Measurements from ENCODE around the gene CLIC3. TPM values are rescaled to one million over a fixed set of nuclear protein-coding genes. Genes with fewer than 3 reads are reported as not detected.

Gene CLIC3
- total RNA-seq, 2 experiments from 2014 or later = not detected

GRCh38 chr9:137032858-137033257, 36.5 kb upstream of the CLIC3 start:
- no TSS peak for BruUV-seq (replicated peaks)
- DNase-seq (ENCODE audit: low spot score) = no peak
- intact Hi-C loops (cut with micrococcal nuclease; ENCODE audit: unreplicated experiment) = no loop called here
- Histone ChIP-seq H3K4me1 (ENCODE audit: insufficient read depth, low read length, poor library complexity, severe bottlenecking) (peaks cover 42% of the 10 kb centered on the region), H3K79me2 (ENCODE audit: insufficient read depth, low read depth, low read length) (no peaks in the 10 kb centered on the region), H4K20me1 (ENCODE audit: insufficient read depth, low read length) (no peaks in the 10 kb centered on the region), H3K36me3 (ENCODE audit: insufficient read depth, low read length) (no peaks in the 10 kb centered on the region), H3K9me3 (ENCODE audit: low read length) (no peaks in the 10 kb centered on the region), H3K4me3 (ENCODE audit: low read depth, low read length, poor library complexity, severe bottlenecking) (no peak overlapping the region), H3K9me2 (ENCODE audit: insufficient read depth, low read length) (no peaks in the 10 kb centered on the region), H3K27ac (ENCODE audit: low read depth, low read length, poor library complexity, severe bottlenecking) (no peak overlapping the region), H3K4me2 (ENCODE audit: low read length) (no peak overlapping the region), H2AFZ (ENCODE audit: low read length) (no peak overlapping the region)
- TF ChIP-seq CTCF (conservative IDR thresholded peaks at IDR 0.05; ENCODE audit: low read length) = no peak
- no peak for TF ChIP-seq EZH2phosphoT487 (IDR thresholded peaks at IDR 0.05; ENCODE audit: borderline replicate concordance, low read depth, low read length)
- ChIA-PET POLR2A (no interaction called here), CTCF (ENCODE audit: unreplicated experiment) (no interaction called here)

GRCh38 chr9:137031904-137032640, 35.7 kb upstream of the CLIC3 start, which contains the start of gene FUT7:
Gene FUT7, minus strand, starts transcription at chr9:137032088. Its CDS starts 97 bp downstream, at chr9:137031991.
- H3K27ac ChIP-seq (ENCODE audit: low read depth, low read length, poor library complexity, severe bottlenecking) = no peak within 1 kb of the TSS
- peak; percentile 51 for DNase-seq (ENCODE audit: low spot score)
- no peaks in the 10 kb centered on the region for H3K9me2 ChIP-seq (ENCODE audit: insufficient read depth, low read length)
- H3K9me3 ChIP-seq (ENCODE audit: low read length) = no peaks in the 10 kb centered on the region
- H3K4me2 ChIP-seq (ENCODE audit: low read length) = no peak within 1 kb of the TSS; the same call in 1 of the 2 replicates
- ChIA-PET CTCF (ENCODE audit: unreplicated experiment) (no interaction called here), POLR2A (interaction anchor here (0.5 kb wide), 1 partner anchor 92 kb away, joined by 3 read pairs; no protein-coding TSS in a partner anchor)
- no peak within 1 kb of the TSS for H2AFZ ChIP-seq (ENCODE audit: low read length)
- intact Hi-C loops (cut with micrococcal nuclease; ENCODE audit: unreplicated experiment) = no loop called here
- H3K4me3 ChIP-seq (ENCODE audit: low read depth, low read length, poor library complexity, severe bottlenecking) = no peak within 1 kb of the TSS
- H3K36me3 ChIP-seq (ENCODE audit: insufficient read depth, low read length) = no peaks in the 10 kb centered on the region
- H3K4me1 ChIP-seq (ENCODE audit: insufficient read depth, low read length, poor library complexity, severe bottlenecking) = peaks cover 42% of the 10 kb centered on the region
- H4K20me1 ChIP-seq (ENCODE audit: insufficient read depth, low read length) = no peaks in the 10 kb centered on the region
- no TSS peak for BruUV-seq (replicated peaks)
- no peaks in the 10 kb centered on the region for H3K79me2 ChIP-seq (ENCODE audit: insufficient read depth, low read depth, low read length)
- TF ChIP-seq EZH2phosphoT487 (IDR thresholded peaks at IDR 0.05; ENCODE audit: borderline replicate concordance, low read depth, low read length) (no peak), CTCF (conservative IDR thresholded peaks at IDR 0.05; ENCODE audit: low read length) (no peak)
